ENCODE results near the gene TATDN3. TPM values are rescaled to one million over a fixed set of nuclear protein-coding genes. Genes with fewer than 3 reads are reported as not detected.

TATDN3 gene
- total RNA-seq, 1 experiment from 2014 or later = 13.8 TPM

GRCh38 chr1:212860713-212861581 lies 69.3 kb downstream of the TATDN3 start:
- H3K9me3 ChIP-seq (ENCODE audit: control insufficient read depth, low read depth, low read length) = no peaks in the 10 kb centered on the region
- no peak overlapping the region for H3T11ph ChIP-seq (ENCODE audit: low read length)
- no peak overlapping the region for H3K27ac Mint-ChIP-seq
- H3K18ac ChIP-seq (ENCODE audit: insufficient read length, low read depth, low read length) = no peak overlapping the region
- H3K23me2 ChIP-seq (ENCODE audit: insufficient read length, low read depth, low read length, poor library complexity, severe bottlenecking) = peaks cover 9% of the 10 kb centered on the region
- H2BK20ac ChIP-seq (ENCODE audit: low read depth, low read length, poor library complexity, severe bottlenecking) = no peak overlapping the region
- H3K4me1 ChIP-seq (ENCODE audit: insufficient read depth, low read length) = peaks cover 2% of the 10 kb centered on the region; the same call in 1 of the 2 replicates
- no peak overlapping the region for H3K14ac ChIP-seq (ENCODE audit: insufficient read depth, low read length)
- no peaks in the 10 kb centered on the region for H3K27me3 Mint-ChIP-seq (ENCODE audit: low read depth)
- H3K4me3 Mint-ChIP-seq = no peak overlapping the region
- H3K79me1 ChIP-seq (ENCODE audit: insufficient read depth, low read depth, low read length, poor library complexity, severe bottlenecking) = no peaks in the 10 kb centered on the region
- no peak for DNase-seq
- H3K4ac ChIP-seq (ENCODE audit: low read depth, low read length) = no peak overlapping the region
- no peak overlapping the region for H2BK15ac ChIP-seq (ENCODE audit: low read depth, low read length)
- no peak overlapping the region for H2BK12ac ChIP-seq (ENCODE audit: insufficient read length, low read depth, low read length)
- no CpG with 5 or more reads among the region's 5 CpGs for WGBS (ENCODE audit: extremely low coverage, insufficient read length, low lambda C conversion rate)
- no peak overlapping the region for H2BK5ac ChIP-seq (ENCODE audit: insufficient read length, low read length)
- no peak overlapping the region for H2AFZ ChIP-seq (ENCODE audit: low read length)
- TF ChIP-seq CTCF (conservative IDR thresholded peaks at IDR 0.05) = no peak
- peaks cover 3% of the 10 kb centered on the region for H4K20me1 ChIP-seq (ENCODE audit: control insufficient read depth, insufficient read depth, insufficient read length)
- peaks cover 51% of the 10 kb centered on the region for H3K79me2 ChIP-seq (ENCODE audit: insufficient read depth, low read length)
- no peak overlapping the region for H3K56ac ChIP-seq (ENCODE audit: insufficient read length, low read depth, low read length)
- no peak overlapping the region for H4K5ac ChIP-seq (ENCODE audit: insufficient read length, low read depth, low read length)
- no peaks in the 10 kb centered on the region for H3K27me3 ChIP-seq (ENCODE audit: insufficient read depth, low read length)
- H2BK120ac ChIP-seq (ENCODE audit: low read depth, low read length, poor library complexity, severe bottlenecking) = no peak overlapping the region
- H3K23ac ChIP-seq (ENCODE audit: insufficient read length, low read depth, low read length) = no peak overlapping the region
- H3K9ac ChIP-seq (ENCODE audit: extremely low read depth, insufficient read length, low read length) = no peak overlapping the region
- H3K4me2 ChIP-seq (ENCODE audit: insufficient read depth, insufficient read length, low read length) = peak overlapping the region; percentile 91
- no peak overlapping the region for H4K8ac ChIP-seq (replicated peaks; ENCODE audit: insufficient read length, low read depth, low read length)
- no peak overlapping the region for H3K27ac ChIP-seq (ENCODE audit: insufficient read length, low read depth, low read length)
- H3K9me3 Mint-ChIP-seq = 0 out of 5 replicates have a peak, but pooled peaks cover 0 to 2% of the 10 kb centered on the region in 2 experiments
- peaks cover 24 to 31% of the 10 kb centered on the region in 2 experiments for H3K4me1 Mint-ChIP-seq
- H2AK5ac ChIP-seq (ENCODE audit: insufficient read length, low read length) = no peak overlapping the region
- H3K36me3 Mint-ChIP-seq (ENCODE audit: insufficient read depth in 1 of 3, low read depth in 3 of 3) = peaks cover 19 to 29% (median 29%) of the 10 kb centered on the region in 3 experiments
- H4K91ac ChIP-seq (ENCODE audit: insufficient read length, low read depth, low read length) = no peak overlapping the region
